SK-N-SH (cell line): ENCODE results near the gene SSPN. TPM values are rescaled to one million over a fixed set of nuclear protein-coding genes. Genes with fewer than 3 reads are reported as not detected.

Source experiments
- CTCF ChIA-PET: fragments of 300-600, 350-600 bp; formaldehyde crosslinking; extraction: SDS; loops from one replicate; lab custom pipeline; 2021; lab: Yijun Ruan, JAX
- POLR2A ChIA-PET: fragments of 350-600 bp; sonication (Branson Sonifier 250); formaldehyde crosslinking; extraction: SDS; loops from one replicate; lab custom pipeline; 2020; ENCODE audit warnings: antibody characterized with exemption, inconsistent platforms; lab: Yijun Ruan, JAX
- DNase-seq: peaks from one replicate; pipeline ENCODE4 v3.0.0; 2012
- H2AFZ ChIP-seq: fragments of 200-600 bp; sonication (generic); 2 replicates; pipeline ENCODE4 v1.8.1; 2016; ENCODE audit warnings: antibody characterized with exemption, mild to moderate bottlenecking, low read depth
- H3F3A ChIP-seq: fragments of 200-600 bp; sonication (generic); replicated peaks from 2 replicates; pipeline ENCODE3; 2016; ENCODE audit warnings: antibody characterized with exemption, mild to moderate bottlenecking; ENCODE audit not compliant: insufficient read depth
- H3K27ac ChIP-seq, 2 experiments: fragments of 200-500 bp in 1 of 2; fragments of 200-600 bp in 1 of 2; sonication (Bioruptor generic) in 1 of 2; sonication (generic), shearing (Covaris generic) in 1 of 2; 2 replicates each; pipeline versions ENCODE4 v1.5.1 to v1.6.1; 2014 to 2016; ENCODE audit warnings: low read depth in 2 of 2, inconsistent platforms in 1 of 2, low read length in 1 of 2, mild to moderate bottlenecking in 1 of 2, mixed read lengths in 1 of 2
- H3K27me3 ChIP-seq: fragments of 200-600 bp; sonication (generic), shearing (Covaris generic); 2 replicates; pipeline ENCODE4 v1.6.1; 2016; ENCODE audit warnings: mixed run types; ENCODE audit not compliant: insufficient read depth
- H3K36me3 ChIP-seq, 2 experiments: fragments of 200-500 bp in 1 of 2; fragments of 200-600 bp in 1 of 2; sonication (Bioruptor generic) in 1 of 2; sonication (generic) in 1 of 2; replicated peaks in 1 of 2; 2 replicates each; pipeline versions ENCODE3 to v1.5.1; 2014 to 2016; ENCODE audit warnings: low read length in 1 of 2, mild to moderate bottlenecking in 1 of 2; ENCODE audit not compliant: insufficient read depth in 2 of 2, control insufficient read depth in 1 of 2
- H3K4me1 ChIP-seq, 2 experiments: fragments of 200-500 bp in 1 of 2; fragments of 200-600 bp in 1 of 2; sonication (Bioruptor generic) in 1 of 2; sonication (generic), shearing (Covaris generic) in 1 of 2; 2 replicates each; pipeline versions ENCODE4 v1.5.1 to v1.6.1; 2014 to 2016; ENCODE audit warnings: low read depth in 1 of 2, low read length in 1 of 2, mixed run types in 1 of 2; ENCODE audit not compliant: insufficient read depth in 2 of 2, control insufficient read depth in 1 of 2
- H3K4me2 ChIP-seq: fragments of 200-600 bp; sonication (generic), shearing (Covaris generic); 2 replicates; pipeline ENCODE4 v1.6.1; 2017; ENCODE audit warnings: mixed run types
- H3K4me3 ChIP-seq, 2 experiments: fragments of 200-500 bp in 1 of 2; fragments of 200-600 bp in 1 of 2; sonication (Bioruptor generic) in 1 of 2; sonication (generic), shearing (Covaris generic) in 1 of 2; 2 replicates each; pipeline versions ENCODE4 v1.5.1 to v1.8.1; 2014 to 2016; ENCODE audit warnings: low read depth in 2 of 2, inconsistent platforms in 1 of 2, low read length in 1 of 2, mild to moderate bottlenecking in 1 of 2, mixed read lengths in 1 of 2, moderate library complexity in 1 of 2
- H3K79me2 ChIP-seq: fragments of 200-600 bp; sonication (generic); 2 replicates; pipeline ENCODE4 v1.8.1; 2017; ENCODE audit warnings: mild to moderate bottlenecking; ENCODE audit not compliant: insufficient read depth
- H3K9ac ChIP-seq: fragments of 200-600 bp; sonication (generic); 2 replicates; pipeline ENCODE4 v1.6.1; 2017; ENCODE audit warnings: mixed run types
- H3K9me2 ChIP-seq: fragments of 200-600 bp; sonication (generic); 2 replicates; pipeline ENCODE4 v1.6.1; 2017; ENCODE audit warnings: mixed run types
- H3K9me3 ChIP-seq: fragments of 200-600 bp; sonication (generic); 2 replicates; pipeline ENCODE4 v1.6.1; 2017; ENCODE audit warnings: mixed run types, mild to moderate bottlenecking, moderate library complexity
- H4K20me1 ChIP-seq: fragments of 200-600 bp; sonication (generic); 2 replicates; pipeline ENCODE4 v1.6.1; 2017; ENCODE audit warnings: mild to moderate bottlenecking, mixed run types; ENCODE audit not compliant: insufficient read depth
- ELF1 ChIP-seq: IDR thresholded peaks from 2 replicates; pipeline ENCODE4 v1.4.0; 2012
- EP300 ChIP-seq, 2 experiments: IDR thresholded peaks; 2 replicates each; pipeline versions ENCODE4 v1.4.0 to v1.6.1; 2012; ENCODE audit warnings: borderline replicate concordance in 1 of 2, low read depth in 1 of 2, low read length in 1 of 2
- EZH2phosphoT487 ChIP-seq: fragments of 200-600 bp; sonication (generic); IDR thresholded peaks from 2 replicates; pipeline ENCODE4 v1.6.1; 2017; ENCODE audit warnings: low read depth, mixed run types, mild to moderate bottlenecking, antibody characterized with exemption, moderate library complexity, borderline replicate concordance
- FOSL2 ChIP-seq: IDR thresholded peaks from 2 replicates; pipeline ENCODE4 v1.4.0; 2012; ENCODE audit warnings: low read depth, mild to moderate bottlenecking, moderate library complexity, borderline replicate concordance
- MXI1 ChIP-seq: IDR thresholded peaks from 2 replicates; pipeline ENCODE4 v1.6.1; 2012; ENCODE audit warnings: mild to moderate bottlenecking, low read depth, low read length, improper control_type of control experiment
- NFIC ChIP-seq: IDR thresholded peaks from 2 replicates; pipeline ENCODE4 v1.4.0; 2012; ENCODE audit warnings: borderline replicate concordance
- NRF1 ChIP-seq: IDR thresholded peaks from 2 replicates; pipeline ENCODE4 v1.6.1; 2012; ENCODE audit warnings: low read depth, mild to moderate bottlenecking, low read length
- POLR2AphosphoS5 ChIP-seq: IDR thresholded peaks from 2 replicates; pipeline ENCODE4 v1.6.1; 2012; ENCODE audit warnings: low read depth, low read length
- RCOR1 ChIP-seq: fragments of 150-350 bp; IDR thresholded peaks from 2 replicates; pipeline ENCODE4 v1.6.1; 2017; ENCODE audit warnings: antibody characterized with exemption, low read length
- RXRA ChIP-seq: IDR thresholded peaks from 2 replicates; pipeline ENCODE4 v1.4.0; 2012; ENCODE audit warnings: low read depth, mild to moderate bottlenecking, borderline replicate concordance
- SMC3 ChIP-seq: IDR thresholded peaks from 2 replicates; pipeline ENCODE4 v1.6.1; 2012; ENCODE audit warnings: low read depth, low read length, improper control_type of control experiment
- TAF1 ChIP-seq: IDR thresholded peaks from 2 replicates; pipeline ENCODE4 v1.6.1; 2012; ENCODE audit warnings: low read depth, mild to moderate bottlenecking, low read length, moderate library complexity, borderline replicate concordance
- TCF12 ChIP-seq: IDR thresholded peaks from 2 replicates; pipeline ENCODE4 v1.4.0; 2012
- YY1 ChIP-seq: IDR thresholded peaks from 2 replicates; pipeline ENCODE4 v1.4.0; 2012; ENCODE audit warnings: low read depth, mild to moderate bottlenecking
- WGBS: methylation state at CpG from one replicate; pipeline ENCODE4 v1.1.6; 2017; ENCODE audit warnings: low lambda C conversion rate; 5-methylcytosine and 5-hydroxymethylcytosine counted together
- polyA plus RNA-seq, 3 experiments: library from polyadenylated mRNA; depleted of rRNA; stranded (reverse); fragments of >200 nt; gene quantifications; 2 replicates each; pipeline ENCODE4 v1.2.3, GENCODE V29; 2012
- TF ChIP-seq, protein P1 (sequence below): IDR thresholded peaks from 2 replicates; pipeline ENCODE4 v1.6.1; 2012; ENCODE audit warnings: mild to moderate bottlenecking, low read depth, low read length, moderate library complexity
- TF ChIP-seq, protein P2 (sequence below): fragments of 200-600 bp; sonication (generic); IDR thresholded peaks from 2 replicates; pipeline ENCODE4 v1.6.1; 2017; ENCODE audit warnings: antibody characterized with exemption, mild to moderate bottlenecking, moderate library complexity
- TF ChIP-seq, protein P3 (sequence below): fragments of 150-350 bp; IDR thresholded peaks from 2 replicates; pipeline ENCODE4 v1.6.1; 2016; ENCODE audit warnings: mild to moderate bottlenecking, low read depth, low read length
- TF ChIP-seq, protein P4 (sequence below): IDR thresholded peaks from 2 replicates; pipeline ENCODE4 v1.4.0; 2012; ENCODE audit warnings: low read depth, borderline replicate concordance

SSPN gene, protein sequence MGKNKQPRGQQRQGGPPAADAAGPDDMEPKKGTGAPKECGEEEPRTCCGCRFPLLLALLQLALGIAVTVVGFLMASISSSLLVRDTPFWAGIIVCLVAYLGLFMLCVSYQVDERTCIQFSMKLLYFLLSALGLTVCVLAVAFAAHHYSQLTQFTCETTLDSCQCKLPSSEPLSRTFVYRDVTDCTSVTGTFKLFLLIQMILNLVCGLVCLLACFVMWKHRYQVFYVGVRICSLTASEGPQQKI
- polyA plus RNA-seq (2012; rRNA removed), result 5.9 and 11.7 TPM in 2 replicates
- polyA plus RNA-seq (2012; cell fraction: cytosol; rRNA removed), result 7.9 and 9.7 TPM in 2 replicates
- polyA plus RNA-seq (2012; cell fraction: nucleus; rRNA removed), result 5.4 and 7.4 TPM in 2 replicates

DNA sequence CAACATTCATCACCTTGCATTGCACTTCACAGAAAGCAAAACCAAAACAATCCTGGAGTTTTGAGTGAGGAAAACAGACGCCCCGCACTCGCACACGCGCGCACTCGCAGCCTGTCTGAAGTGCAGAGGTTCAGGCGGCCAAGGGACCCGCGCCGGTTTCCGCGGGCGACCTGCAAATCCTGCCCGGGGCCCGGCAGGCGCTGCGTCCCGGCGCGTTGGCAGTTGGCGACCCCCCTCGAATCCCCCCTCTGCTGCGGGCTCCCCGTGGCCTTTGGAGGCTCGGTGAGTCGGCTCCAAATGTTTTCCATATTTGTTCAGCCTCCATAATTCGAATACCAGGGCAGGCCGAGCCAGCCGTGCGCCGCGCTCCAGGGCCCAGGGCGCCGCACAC, at the start of gene SSPN:
SSPN (plus strand) TSS at position 324 of the 391 bp plus-strand sequence. CDS start 100 bp downstream, outside the sequence.
- peak; percentile 80 for DNase-seq
- whole genome bisulfite sequencing, result 5% methylated on average over 19 of the region's 35 CpGs
- Histone ChIP-seq H3K9ac (peak within 1 kb of the TSS; percentile 65), H4K20me1 (no peaks in the 10 kb centered on the region), H3K4me2 (peak within 1 kb of the TSS; percentile 89), H3K4me1 (peaks cover 9 to 25% of the 10 kb centered on the region in 2 experiments; a peak in 3 of 4 replicates), H3F3A (no peaks in the 10 kb centered on the region), H2AFZ (peak within 1 kb of the TSS; percentile 89), H3K36me3 (no peaks in the 10 kb centered on the region), H3K27ac (peak within 1 kb of the TSS; percentile 66 to 73), H3K9me2 (no peaks in the 10 kb centered on the region), H3K79me2 (no peaks in the 10 kb centered on the region), H3K4me3 (peak within 1 kb of the TSS; percentile 56 to 57), H3K9me3 (no peaks in the 10 kb centered on the region), H3K27me3 (no peaks in the 10 kb centered on the region)
- CTCF ChIA-PET, result interaction anchor here (0.6 to 3.5 kb wide), 8 partner anchors 8 to 506 kb away, joined by 3 to 10 read pairs (median 4); no protein-coding TSS in a partner anchor
- TF ChIP-seq RXRA (0 out of 2 replicates have a peak, but pooled peaks have one; percentile 9), TCF12 (peak; percentile 39; the same call in 1 of the 2 replicates), EP300 (IDR thresholded peaks at IDR 0.05; ENCODE audit: borderline replicate concordance in 1 of 2, low read depth in 1 of 2, low read length in 1 of 2) (no peak), EZH2phosphoT487 (no peak), NRF1 (no peak), FOSL2 (no peak), TAF1 (peak; percentile 45; the same call in 1 of the 2 replicates), POLR2AphosphoS5 (0 out of 2 replicates have a peak, but pooled peaks have one; percentile 28), ELF1 (0 out of 2 replicates have a peak, but pooled peaks have one; percentile 5), NFIC (no peak), RCOR1 (no peak)
- TF ChIP-seq, protein P1, sequence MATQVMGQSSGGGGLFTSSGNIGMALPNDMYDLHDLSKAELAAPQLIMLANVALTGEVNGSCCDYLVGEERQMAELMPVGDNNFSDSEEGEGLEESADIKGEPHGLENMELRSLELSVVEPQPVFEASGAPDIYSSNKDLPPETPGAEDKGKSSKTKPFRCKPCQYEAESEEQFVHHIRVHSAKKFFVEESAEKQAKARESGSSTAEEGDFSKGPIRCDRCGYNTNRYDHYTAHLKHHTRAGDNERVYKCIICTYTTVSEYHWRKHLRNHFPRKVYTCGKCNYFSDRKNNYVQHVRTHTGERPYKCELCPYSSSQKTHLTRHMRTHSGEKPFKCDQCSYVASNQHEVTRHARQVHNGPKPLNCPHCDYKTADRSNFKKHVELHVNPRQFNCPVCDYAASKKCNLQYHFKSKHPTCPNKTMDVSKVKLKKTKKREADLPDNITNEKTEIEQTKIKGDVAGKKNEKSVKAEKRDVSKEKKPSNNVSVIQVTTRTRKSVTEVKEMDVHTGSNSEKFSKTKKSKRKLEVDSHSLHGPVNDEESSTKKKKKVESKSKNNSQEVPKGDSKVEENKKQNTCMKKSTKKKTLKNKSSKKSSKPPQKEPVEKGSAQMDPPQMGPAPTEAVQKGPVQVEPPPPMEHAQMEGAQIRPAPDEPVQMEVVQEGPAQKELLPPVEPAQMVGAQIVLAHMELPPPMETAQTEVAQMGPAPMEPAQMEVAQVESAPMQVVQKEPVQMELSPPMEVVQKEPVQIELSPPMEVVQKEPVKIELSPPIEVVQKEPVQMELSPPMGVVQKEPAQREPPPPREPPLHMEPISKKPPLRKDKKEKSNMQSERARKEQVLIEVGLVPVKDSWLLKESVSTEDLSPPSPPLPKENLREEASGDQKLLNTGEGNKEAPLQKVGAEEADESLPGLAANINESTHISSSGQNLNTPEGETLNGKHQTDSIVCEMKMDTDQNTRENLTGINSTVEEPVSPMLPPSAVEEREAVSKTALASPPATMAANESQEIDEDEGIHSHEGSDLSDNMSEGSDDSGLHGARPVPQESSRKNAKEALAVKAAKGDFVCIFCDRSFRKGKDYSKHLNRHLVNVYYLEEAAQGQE, result no peak
- POLR2A ChIA-PET, result interaction anchor here (0.9 to 1.0 kb wide), 2 partner anchors 9 to 32 kb away, joined by 3 read pairs; no protein-coding TSS in a partner anchor

DNA sequence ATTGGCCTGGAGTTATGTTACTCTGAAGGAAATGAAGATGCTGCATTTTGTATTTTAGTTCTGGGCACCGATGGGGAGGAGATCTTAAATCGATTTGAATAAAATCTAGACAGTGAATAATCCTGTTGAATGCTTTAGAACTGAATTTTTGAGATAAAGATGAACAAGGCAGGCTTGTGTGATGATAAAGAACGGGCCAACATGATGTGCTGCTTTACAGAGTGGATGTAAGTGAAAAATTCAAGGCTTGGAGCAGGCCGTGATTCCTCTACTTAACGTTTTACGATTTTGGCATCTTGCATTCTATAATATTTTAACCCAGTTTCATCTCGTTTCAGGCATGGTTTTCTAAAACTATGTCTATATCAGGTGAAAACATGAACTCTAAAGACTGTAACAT, 47.1 kb upstream of the SSPN start:
- no peak for DNase-seq
- 84% methylated on average over 7 of the region's 7 CpGs for WGBS
- POLR2A ChIA-PET, result no interaction called here
- Histone ChIP-seq H3K9me3 (no peaks in the 10 kb centered on the region), H3K9ac (no peak overlapping the region), H3K4me3 (no peak overlapping the region), H3K36me3 (no peaks in the 10 kb centered on the region), H2AFZ (no peak overlapping the region), H3K27me3 (no peaks in the 10 kb centered on the region), H3K4me2 (no peak overlapping the region), H3K9me2 (no peaks in the 10 kb centered on the region), H3K79me2 (no peaks in the 10 kb centered on the region), H3F3A (peaks cover 17% of the 10 kb centered on the region), H4K20me1 (no peaks in the 10 kb centered on the region), H3K27ac (no peak overlapping the region), H3K4me1 (peaks cover 2 to 13% of the 10 kb centered on the region in 2 experiments; a peak in 3 of 4 replicates)
- CTCF ChIA-PET, result interaction anchor here (0.7 kb wide), 1 partner anchor 17 kb away, joined by 3 read pairs; no protein-coding TSS in a partner anchor
- TF ChIP-seq, protein P2, sequence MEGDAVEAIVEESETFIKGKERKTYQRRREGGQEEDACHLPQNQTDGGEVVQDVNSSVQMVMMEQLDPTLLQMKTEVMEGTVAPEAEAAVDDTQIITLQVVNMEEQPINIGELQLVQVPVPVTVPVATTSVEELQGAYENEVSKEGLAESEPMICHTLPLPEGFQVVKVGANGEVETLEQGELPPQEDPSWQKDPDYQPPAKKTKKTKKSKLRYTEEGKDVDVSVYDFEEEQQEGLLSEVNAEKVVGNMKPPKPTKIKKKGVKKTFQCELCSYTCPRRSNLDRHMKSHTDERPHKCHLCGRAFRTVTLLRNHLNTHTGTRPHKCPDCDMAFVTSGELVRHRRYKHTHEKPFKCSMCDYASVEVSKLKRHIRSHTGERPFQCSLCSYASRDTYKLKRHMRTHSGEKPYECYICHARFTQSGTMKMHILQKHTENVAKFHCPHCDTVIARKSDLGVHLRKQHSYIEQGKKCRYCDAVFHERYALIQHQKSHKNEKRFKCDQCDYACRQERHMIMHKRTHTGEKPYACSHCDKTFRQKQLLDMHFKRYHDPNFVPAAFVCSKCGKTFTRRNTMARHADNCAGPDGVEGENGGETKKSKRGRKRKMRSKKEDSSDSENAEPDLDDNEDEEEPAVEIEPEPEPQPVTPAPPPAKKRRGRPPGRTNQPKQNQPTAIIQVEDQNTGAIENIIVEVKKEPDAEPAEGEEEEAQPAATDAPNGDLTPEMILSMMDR, result no peak
- TF ChIP-seq, protein P3, sequence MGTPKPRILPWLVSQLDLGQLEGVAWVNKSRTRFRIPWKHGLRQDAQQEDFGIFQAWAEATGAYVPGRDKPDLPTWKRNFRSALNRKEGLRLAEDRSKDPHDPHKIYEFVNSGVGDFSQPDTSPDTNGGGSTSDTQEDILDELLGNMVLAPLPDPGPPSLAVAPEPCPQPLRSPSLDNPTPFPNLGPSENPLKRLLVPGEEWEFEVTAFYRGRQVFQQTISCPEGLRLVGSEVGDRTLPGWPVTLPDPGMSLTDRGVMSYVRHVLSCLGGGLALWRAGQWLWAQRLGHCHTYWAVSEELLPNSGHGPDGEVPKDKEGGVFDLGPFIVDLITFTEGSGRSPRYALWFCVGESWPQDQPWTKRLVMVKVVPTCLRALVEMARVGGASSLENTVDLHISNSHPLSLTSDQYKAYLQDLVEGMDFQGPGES, result no peak
- TF ChIP-seq TCF12 (no peak), MXI1 (no peak), RCOR1 (no peak), SMC3 (no peak), YY1 (no peak), TAF1 (no peak)
- TF ChIP-seq, protein P4, sequence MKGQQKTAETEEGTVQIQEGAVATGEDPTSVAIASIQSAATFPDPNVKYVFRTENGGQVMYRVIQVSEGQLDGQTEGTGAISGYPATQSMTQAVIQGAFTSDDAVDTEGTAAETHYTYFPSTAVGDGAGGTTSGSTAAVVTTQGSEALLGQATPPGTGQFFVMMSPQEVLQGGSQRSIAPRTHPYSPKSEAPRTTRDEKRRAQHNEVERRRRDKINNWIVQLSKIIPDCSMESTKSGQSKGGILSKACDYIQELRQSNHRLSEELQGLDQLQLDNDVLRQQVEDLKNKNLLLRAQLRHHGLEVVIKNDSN, result no peak
